Fibroblast of villous mesenchyme (primary cell): ENCODE results near the gene KLHL42. TPM values are rescaled to one million over a fixed set of nuclear protein-coding genes. Genes with fewer than 3 reads are reported as not detected.
"Not testable (repeated sequence)": the region's sequence is repeated elsewhere in the genome, so short reads cannot be mapped to it uniquely, and the experiment has no call there.

Experiments used
- DNase-seq: peaks from one replicate; pipeline ENCODE4 v3.0.0-alpha.2; 2010; ENCODE audit warnings: low read depth
- H3K4me3 ChIP-seq: 2 replicates; pipeline ENCODE4 v1.5.1; 2011; ENCODE audit warnings: low read depth, mild to moderate bottlenecking, low read length
- CTCF ChIP-seq: IDR thresholded peaks from 2 replicates; pipeline ENCODE4 v1.5.1; 2012; ENCODE audit warnings: low read depth, mild to moderate bottlenecking, low read length; ENCODE audit not compliant: insufficient read depth
- total RNA-seq: library from RNA; depleted of rRNA; stranded (reverse); fragments of >200 nt; gene quantifications from 2 replicates; pipeline ENCODE4 v1.2.3, GENCODE V29; 2012

Gene KLHL42
- 36.1 and 44.5 TPM in 2 replicates for total RNA-seq

- H3K4me3 ChIP-seq, result peak within 1 kb of the TSS; percentile 76
- no peak for TF ChIP-seq CTCF
- peak; percentile 76 for DNase-seq
Measured at GRCh38 chr12:27779920-27780611, at the start of gene KLHL42, which contains the start of gene MANSC4. KLHL42 (plus strand) TSS chr12:27780233; CDS start chr12:27780331, 98 bp downstream. MANSC4 (minus strand) TSS chr12:27780236; CDS start chr12:27771276, 8,960 bp downstream.

- peak; percentile 33 for TF ChIP-seq CTCF
Measured at GRCh38 chr12:27732281-27732680, 47.8 kb upstream of the KLHL42 start.

GRCh38 chr12:27733052-27733656 is 46.9 kb upstream of the KLHL42 start:
- peak; percentile 82 for TF ChIP-seq CTCF
- H3K4me3 ChIP-seq, result no peak overlapping the region
- DNase-seq, result peak; percentile 44

More at GRCh38 chr12:27732281-27732680, 47.8 kb upstream of the KLHL42 start:
- no peak overlapping the region for H3K4me3 ChIP-seq
- no peak for DNase-seq

- H3K4me3 ChIP-seq, result no peak overlapping the region
- no peak for DNase-seq
- TF ChIP-seq CTCF, result no peak
Measured at GRCh38 chr12:27733791-27734190, 46.2 kb upstream of the KLHL42 start.

GRCh38 chr12:27734321-27734720 is 45.7 kb upstream of the KLHL42 start:
- DNase-seq, H3K4me3 ChIP-seq: not testable (repeated sequence)

GRCh38 chr12:27743601-27744000 is 36.4 kb upstream of the KLHL42 start:
- no peak for TF ChIP-seq CTCF
- H3K4me3 ChIP-seq, result no peak overlapping the region
- DNase-seq, result no peak

- not testable (repeated sequence) for H3K4me3 ChIP-seq, DNase-seq
Measured at GRCh38 chr12:27745734-27746133, 34.3 kb upstream of the KLHL42 start.
